GM20431 (cell line): ENCODE data around the gene PTPRQ.
"Not testable (repeated sequence)": the region's sequence is repeated elsewhere in the genome, so short reads cannot be mapped to it uniquely, and the experiment has no call there.

Source experiments
- in situ Hi-C: fragments of 300-500 bp; cut with MseI, MboI; formaldehyde crosslinking; loops from one replicate; pipeline ENCODE4 v1.15.0; 2020; ENCODE audit warnings: low sequenced_read_pairs; ENCODE audit not compliant: unreplicated experiment

The PTPRQ gene

DNA sequence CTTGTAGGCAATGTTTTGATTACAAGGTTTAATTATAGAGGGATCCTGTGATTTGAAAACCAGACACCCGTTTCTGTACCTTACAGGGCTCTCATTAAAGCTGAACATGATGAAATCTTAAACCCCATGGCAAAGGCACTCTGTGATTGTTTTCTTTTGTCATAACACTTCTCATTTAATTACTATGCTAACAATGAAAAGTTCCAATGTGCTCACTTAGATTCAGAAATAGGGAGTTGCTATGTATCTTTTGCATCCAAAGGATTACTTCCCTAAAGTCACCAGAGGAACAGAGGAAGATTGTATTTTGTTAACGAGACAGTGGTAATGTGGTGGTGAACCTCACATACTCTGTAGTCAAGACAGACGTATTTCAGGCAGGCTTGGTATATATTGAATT is 181.9 kb downstream of the PTPRQ start:
- in situ Hi-C loops: no loop called here

GRCh38 chr12:80627782-80628181 is 183.7 kb downstream of the PTPRQ start:
- in situ Hi-C loops: no loop called here

DNA sequence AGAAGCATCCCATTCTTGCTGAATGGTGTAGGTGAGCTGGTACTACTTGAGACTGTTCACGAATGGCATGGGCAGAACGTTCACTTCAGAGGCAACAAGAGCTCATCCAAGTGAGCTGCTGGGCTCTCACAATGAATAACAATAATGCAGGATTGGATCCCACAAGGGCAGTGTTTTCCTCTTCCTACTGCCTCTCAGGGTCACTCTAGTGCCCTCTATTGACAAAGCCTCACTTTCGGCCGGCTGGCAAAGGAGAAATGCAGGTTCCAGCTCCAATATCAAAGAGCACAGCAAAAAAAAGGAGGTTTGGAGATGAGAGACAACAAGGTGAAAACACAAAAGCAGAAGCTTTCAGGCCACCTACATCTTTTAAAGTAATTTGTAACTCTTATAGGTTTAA is 188.8 kb downstream of the PTPRQ start:
- in situ Hi-C loops: no loop called here

DNA sequence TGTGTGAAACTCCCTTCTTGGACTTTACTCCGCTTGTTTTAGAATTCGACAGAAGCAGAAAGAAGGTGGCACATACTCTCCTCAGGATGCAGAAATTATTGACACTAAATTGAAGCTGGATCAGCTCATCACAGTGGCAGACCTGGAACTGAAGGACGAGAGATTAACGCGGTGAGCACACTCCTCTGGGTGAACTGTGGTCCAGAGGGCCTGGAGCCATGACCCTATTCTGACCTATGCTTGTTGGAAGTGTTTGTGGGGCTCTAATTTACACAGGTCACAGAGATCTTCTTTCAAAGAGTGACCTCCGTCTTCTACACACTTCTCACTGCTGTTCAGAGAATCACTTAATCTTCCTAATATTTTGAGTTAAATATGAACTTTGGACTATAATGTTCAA is 190.9 kb downstream of the PTPRQ start:
- in situ Hi-C loops: no loop called here

DNA sequence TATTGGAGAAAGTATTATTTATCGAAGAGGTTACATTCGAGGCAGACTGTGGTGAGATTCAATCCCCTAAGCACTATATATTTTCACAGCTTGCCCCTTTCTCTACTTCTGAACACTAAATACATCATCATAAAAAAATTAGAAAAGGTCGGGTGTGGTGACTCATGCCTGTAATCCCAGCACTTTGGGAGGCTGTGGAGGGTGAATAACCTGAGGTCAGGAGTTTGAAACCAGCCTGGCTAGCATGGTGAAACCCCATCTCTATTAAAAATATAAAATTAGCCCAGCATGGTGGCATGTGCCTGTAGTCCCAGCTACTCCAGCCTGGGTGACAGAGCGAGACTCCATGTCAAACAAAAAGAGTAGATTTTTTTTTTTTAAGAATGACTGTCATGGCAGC is 192.8 kb downstream of the PTPRQ start:
- in situ Hi-C loops: no loop called here

DNA sequence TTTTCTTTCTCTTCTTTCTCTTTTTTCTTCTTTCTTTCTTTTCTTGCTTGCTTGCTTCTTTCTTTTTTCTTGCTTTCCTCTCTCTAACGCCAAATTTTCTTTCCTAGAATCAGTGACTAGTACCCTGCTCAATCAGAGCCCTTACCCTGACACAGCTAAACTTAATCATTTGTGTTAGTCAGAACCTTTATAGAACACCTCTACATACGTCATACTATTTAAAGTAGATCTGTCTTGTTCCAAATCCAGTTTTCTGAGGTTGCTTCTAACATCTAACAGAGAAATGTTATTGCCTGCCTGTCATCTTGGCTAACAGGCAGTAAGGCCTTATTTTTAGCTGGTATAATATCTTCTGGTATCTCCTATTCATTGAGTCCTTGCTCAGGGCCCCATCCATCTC is 197.9 kb downstream of the PTPRQ start:
- in situ Hi-C loops: no loop called here

GRCh38 chr12:80643961-80644360 is 199.9 kb downstream of the PTPRQ start:
- in situ Hi-C loops: no loop called here

DNA sequence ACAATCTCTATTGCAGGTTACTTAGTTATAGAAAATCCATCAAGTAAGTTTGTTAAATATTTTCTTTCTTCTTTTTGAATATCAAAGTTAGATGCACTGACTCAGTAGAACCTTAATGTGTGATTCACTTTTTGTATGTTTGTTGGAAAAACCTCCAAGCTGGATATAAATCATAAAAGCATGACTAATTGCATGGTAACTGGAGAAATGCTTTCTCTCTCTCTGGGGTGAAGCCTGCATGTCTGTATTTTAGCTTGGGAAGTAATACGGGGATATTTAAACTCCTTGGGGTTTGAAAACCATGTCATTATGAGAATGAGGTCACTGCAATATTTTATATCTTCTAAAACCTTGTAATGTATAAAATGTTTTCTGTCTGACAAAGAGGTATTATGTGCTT is 204.8 kb downstream of the PTPRQ start:
- in situ Hi-C loops: no loop called here

DNA sequence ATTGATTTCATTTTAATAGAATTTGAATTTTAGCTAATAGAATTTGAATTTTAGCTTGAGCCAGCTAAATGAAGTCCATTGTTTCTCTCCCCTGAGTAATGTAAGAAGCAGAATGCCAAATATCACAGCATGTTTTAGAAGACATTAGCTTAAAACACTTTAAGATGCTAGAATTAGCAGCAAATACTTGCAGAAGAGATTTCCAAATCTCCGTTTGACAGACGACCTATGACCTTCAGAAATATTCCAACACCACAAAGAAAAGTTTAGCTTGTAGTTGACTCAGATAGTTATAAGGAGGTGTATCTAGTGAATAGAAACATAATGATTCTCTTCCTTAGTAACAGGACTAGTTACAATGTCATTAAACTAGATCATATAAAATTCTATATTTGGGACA is 211.7 kb downstream of the PTPRQ start:
- in situ Hi-C loops: no loop called here

- in situ Hi-C loops: no loop called here
Observed at GRCh38 chr12:80659512-80660063, 215.6 kb downstream of the PTPRQ start.

DNA sequence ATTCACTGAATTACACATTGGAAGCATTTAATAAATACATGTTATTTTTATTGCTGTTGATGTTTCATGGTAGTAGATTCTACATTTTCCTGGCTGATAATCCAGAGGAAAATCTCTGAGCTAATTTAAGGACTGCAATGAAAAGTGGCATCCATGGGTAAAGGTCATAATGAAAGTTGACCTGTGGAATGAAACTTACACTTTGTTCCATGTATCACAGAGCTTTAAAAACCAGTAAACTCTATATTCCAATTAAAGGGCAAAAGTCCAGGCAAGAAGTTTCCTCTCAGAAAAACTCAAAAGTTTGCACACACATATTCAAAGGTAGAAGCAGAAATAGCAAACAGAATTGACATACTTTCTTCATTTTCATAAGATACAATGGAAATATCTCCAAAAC is 218.6 kb downstream of the PTPRQ start:
- in situ Hi-C loops: no loop called here

DNA sequence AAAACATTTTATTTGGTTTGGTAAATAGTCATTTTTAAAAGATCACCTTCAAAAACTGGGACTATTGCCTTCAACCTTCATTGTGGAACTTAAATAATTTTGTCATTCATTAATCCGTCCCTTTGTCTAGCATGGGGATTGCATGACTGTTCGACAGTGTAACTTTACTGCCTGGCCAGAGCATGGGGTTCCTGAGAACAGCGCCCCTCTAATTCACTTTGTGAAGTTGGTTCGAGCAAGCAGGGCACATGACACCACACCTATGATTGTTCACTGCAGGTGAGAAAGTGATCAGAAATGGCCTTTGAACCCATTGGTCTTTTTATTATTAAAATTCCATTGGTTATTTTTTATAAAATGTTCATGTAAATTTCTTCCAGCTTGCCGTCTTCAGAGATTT is 226.2 kb downstream of the PTPRQ start:
- in situ Hi-C loops: no loop called here

- in situ Hi-C loops: not testable (repeated sequence)
Observed at GRCh38 chr12:80676042-80676636, 232.1 kb downstream of the PTPRQ start.

GRCh38 chr12:80676856-80677255 is 232.8 kb downstream of the PTPRQ start:
- in situ Hi-C loops: no loop called here

GRCh38 chr12:80677994-80678393 is 234.0 kb downstream of the PTPRQ start:
- in situ Hi-C loops: no loop called here

- in situ Hi-C loops: no loop called here
Observed at GRCh38 chr12:80679346-80680131, 235.5 kb downstream of the PTPRQ start.

DNA sequence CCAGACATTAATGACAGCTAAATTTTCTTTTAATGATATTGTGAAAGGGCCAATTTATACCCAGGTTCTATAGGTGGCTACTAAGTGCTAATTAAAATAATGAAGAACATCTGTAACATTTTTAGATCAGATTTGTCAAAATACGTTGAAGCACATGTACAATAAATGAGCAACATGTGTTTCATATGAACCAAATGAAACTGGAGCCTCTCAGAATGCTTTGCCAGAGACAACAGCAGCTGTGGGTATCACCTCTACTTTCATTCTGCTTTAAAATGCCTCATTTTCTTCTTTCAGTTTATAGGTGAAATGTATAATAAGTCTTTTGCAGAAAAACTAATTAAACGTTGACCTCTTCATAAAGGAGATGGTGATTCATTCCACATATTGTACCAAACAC is 237.3 kb downstream of the PTPRQ start:
- in situ Hi-C loops: no loop called here

GRCh38 chr12:80681786-80682185 is 237.8 kb downstream of the PTPRQ start:
- in situ Hi-C loops: no loop called here

DNA sequence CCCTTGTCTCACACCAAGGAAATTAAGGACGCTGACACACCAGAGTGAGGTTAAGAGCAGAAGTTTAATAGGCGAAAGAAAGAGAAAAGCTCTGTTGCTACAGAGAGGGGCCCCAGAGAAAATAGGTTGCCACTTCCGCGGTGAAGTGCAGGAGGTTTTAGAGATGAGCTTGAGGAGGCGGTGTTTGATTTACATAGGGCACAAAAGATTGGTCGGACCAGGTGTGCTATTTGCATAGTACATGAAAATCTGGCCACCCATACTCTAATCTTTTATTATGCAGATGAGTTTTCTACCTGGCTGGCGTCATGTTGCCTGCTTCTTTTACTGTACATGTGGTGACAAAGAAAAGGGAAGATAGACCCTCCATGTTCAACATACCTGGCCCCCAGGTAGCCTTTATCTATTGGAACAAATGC is 240.1 kb downstream of the PTPRQ start:
- in situ Hi-C loops: no loop called here

- in situ Hi-C loops: no loop called here
Observed at GRCh38 chr12:80690090-80690489, 246.1 kb downstream of the PTPRQ start.

- in situ Hi-C loops: no loop called here
Observed at GRCh38 chr12:80690513-80690912, 246.5 kb downstream of the PTPRQ start.

GRCh38 chr12:80692114-80692513 is 248.1 kb downstream of the PTPRQ start:
- in situ Hi-C loops: no loop called here
